Mammary epithelial cell (primary cell): ENCODE results near the gene BCAS3.
"Not testable (repeated sequence)": the region's sequence is repeated elsewhere in the genome, so short reads cannot be mapped to it uniquely, and the experiment has no call there.

Experiments used
- EZH2 ChIP-seq: IDR thresholded peaks from 2 replicates; pipeline ENCODE4 v1.6.1; 2012; ENCODE audit warnings: low read length, inconsistent platforms, borderline replicate concordance
- TF ChIP-seq, protein P1 (sequence below), 2 donors: IDR thresholded peaks in 1 of 2; conservative IDR thresholded peaks in 1 of 2; 2 replicates each; pipeline ENCODE4 v1.5.1; 2011 to 2012; ENCODE audit warnings: inconsistent platforms in 2 of 2, low read length in 2 of 2, mild to moderate bottlenecking in 2 of 2, control low read depth in 1 of 2, low read depth in 1 of 2; ENCODE audit not compliant: insufficient read depth in 1 of 2; ENCODE audit errors: extremely low read depth in 1 of 2

DNA sequence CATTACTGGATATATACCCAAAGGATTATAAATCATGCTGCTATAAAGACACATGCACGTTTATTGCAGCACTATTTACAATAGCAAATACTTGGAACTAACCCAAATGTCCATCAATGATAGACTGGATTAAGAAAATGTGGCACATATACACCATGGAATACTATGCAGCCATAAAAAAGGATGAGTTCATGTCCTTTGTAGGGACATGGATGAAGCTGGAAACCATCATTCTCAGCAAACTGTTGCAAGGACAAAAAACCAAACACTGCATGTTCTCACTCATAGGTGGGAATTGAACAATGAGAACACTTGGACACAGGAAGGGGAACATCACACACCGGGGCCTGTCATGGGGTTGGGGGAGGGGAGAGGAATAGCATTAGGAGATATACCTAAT lies 137.3 kb downstream of the BCAS3 start:
- TF ChIP-seq, protein P1, sequence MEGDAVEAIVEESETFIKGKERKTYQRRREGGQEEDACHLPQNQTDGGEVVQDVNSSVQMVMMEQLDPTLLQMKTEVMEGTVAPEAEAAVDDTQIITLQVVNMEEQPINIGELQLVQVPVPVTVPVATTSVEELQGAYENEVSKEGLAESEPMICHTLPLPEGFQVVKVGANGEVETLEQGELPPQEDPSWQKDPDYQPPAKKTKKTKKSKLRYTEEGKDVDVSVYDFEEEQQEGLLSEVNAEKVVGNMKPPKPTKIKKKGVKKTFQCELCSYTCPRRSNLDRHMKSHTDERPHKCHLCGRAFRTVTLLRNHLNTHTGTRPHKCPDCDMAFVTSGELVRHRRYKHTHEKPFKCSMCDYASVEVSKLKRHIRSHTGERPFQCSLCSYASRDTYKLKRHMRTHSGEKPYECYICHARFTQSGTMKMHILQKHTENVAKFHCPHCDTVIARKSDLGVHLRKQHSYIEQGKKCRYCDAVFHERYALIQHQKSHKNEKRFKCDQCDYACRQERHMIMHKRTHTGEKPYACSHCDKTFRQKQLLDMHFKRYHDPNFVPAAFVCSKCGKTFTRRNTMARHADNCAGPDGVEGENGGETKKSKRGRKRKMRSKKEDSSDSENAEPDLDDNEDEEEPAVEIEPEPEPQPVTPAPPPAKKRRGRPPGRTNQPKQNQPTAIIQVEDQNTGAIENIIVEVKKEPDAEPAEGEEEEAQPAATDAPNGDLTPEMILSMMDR (conservative IDR thresholded peaks at IDR 0.05 in 1 of 2, IDR thresholded peaks at IDR 0.05 in 1 of 2; ENCODE audit: extremely low read depth in 1 of 2, insufficient read depth in 1 of 2, low read depth in 1 of 2, low read length in 2 of 2): not testable (repeated sequence)
- TF ChIP-seq EZH2: not testable (repeated sequence)
